HG03045 (cell line): ENCODE data around the gene CLPTM1L.
"Not testable (repeated sequence)": the region's sequence is repeated elsewhere in the genome, so short reads cannot be mapped to it uniquely, and the experiment has no call there.

Experiments used
- ATAC-seq: cut with Tn5 transposase; IDR thresholded peaks from one replicate; pipeline ENCODE4 v1.9.1; 2021; ENCODE audit warnings: mild to moderate bottlenecking, moderate library complexity; ENCODE audit not compliant: unreplicated experiment

CLPTM1L gene

DNA sequence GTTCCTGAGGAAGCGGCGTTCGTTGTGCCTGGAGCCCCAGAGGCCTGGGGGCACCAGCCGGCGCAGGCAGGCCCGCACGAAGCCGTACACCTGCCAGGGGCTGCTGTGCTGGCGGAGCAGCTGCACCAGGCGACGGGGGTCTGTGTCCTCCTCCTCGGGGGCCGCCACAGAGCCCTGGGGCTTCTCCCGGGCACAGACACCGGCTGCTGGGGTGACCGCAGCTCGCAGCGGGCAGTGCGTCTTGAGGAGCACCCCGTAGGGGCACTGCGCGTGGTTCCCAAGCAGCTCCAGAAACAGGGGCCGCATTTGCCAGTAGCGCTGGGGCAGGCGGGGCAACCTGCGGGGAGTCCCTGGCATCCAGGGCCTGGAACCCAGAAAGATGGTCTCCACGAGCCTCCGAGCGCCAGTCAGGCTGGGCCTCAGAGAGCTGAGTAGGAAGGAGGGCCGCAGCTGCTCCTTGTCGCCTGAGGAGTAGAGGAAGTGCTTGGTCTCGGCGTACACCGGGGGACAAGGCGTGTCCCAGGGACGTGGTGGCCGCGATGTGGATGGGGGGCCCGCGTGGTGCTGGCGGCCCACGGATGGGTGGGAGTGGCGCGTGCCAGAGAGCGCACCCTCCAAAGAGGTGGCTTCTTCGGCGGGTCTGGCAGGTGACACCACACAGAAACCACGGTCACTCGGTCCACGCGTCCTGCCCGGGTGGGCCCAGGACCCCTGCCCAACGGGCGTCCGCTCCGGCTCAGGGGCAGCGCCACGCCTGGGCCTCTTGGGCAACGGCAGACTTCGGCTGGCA lies 51.3 kb downstream of the CLPTM1L start:
- no peak for ATAC-seq

GRCh38 chr5:1292846-1293415 lies 52.0 kb downstream of the CLPTM1L start:
- no peak for ATAC-seq

DNA sequence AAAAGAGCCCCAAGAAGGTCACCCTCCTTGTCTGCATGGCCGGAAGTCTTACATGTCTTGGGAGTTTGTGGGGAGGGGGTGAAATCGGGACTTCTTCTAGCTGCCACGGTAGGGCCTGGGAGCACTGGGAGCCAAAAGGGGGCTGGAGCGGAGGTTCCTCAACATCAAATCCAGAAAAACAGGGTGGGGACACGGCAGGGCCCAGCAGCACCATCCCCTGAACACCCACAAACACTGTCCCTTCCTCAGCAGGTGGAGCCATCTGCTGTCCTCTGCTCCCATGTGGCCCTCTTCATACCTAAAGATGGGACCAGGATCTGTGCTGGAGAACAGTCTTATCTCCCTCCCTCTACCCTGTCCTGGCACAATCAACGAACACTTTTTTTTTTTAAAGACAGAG lies 52.8 kb downstream of the CLPTM1L start:
- ATAC-seq = no peak

DNA sequence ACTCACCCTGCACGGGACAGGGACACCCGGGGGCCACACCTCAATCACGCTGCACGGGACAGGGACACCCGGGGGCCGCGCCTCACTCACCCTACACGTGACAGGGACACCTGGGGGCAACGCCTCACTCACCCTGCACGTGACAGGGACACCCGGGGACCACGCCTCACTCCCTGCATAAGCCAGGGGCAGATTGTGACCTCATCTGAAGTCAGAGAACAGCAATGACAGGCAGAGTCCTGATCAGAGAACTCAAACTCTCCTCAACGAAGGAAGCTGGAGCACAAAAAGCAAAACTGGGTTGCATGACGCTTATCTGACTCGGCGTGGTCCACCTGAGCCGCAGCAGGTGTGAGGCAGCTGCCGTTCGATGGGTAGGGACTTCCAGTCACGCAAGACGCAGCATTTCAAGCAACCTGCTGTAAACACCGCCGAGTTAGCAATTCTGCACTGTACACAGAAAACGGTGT lies 53.3 kb downstream of the CLPTM1L start:
- ATAC-seq = no peak

- not testable (repeated sequence) for ATAC-seq
These were observed 53.9 kb downstream of the CLPTM1L start for GRCh38 chr5:1290956-1291355.

DNA sequence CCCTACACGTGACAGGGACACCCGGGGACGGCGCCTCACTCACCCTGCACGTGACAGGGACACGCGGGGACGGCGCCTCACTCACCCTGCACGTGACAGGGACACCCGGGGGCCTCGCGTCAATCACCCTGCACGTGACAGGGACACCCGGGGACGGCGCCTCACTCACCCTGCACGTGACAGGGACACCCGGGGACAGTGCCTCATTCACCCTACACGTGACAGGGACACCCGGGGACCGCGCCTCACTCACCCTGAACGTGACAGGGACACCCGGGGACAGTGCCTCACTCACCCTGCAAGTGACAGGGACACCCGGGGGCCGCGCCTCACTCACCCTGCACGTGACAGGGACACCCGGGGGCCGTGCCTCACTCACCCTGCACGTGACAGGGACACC lies 55.3 kb downstream of the CLPTM1L start:
- ATAC-seq = not testable (repeated sequence)

- no peak for ATAC-seq
These were observed 56.2 kb downstream of the CLPTM1L start for GRCh38 chr5:1288439-1289335.

GRCh38 chr5:1285883-1286291 lies 59.0 kb downstream of the CLPTM1L start:
- ATAC-seq = no peak

- no peak for ATAC-seq
These were observed 59.8 kb downstream of the CLPTM1L start for GRCh38 chr5:1285141-1285540.

GRCh38 chr5:1284336-1284970 lies 60.4 kb downstream of the CLPTM1L start:
- ATAC-seq = not testable (repeated sequence)

DNA sequence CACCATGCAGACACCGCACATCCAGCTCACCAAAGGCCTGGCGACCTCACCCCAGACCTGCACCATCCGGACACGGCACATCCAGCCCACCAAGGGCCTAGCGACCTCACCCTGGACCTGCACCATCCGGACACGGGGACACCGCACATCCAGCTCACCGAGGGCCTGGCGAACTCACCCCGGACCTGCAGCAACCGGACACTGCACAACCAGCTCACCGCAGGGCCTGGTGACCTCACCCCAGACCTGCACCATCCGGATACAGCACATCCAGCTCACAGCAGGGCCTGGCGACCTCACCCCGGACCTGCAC lies 61.2 kb downstream of the CLPTM1L start:
- not testable (repeated sequence) for ATAC-seq

- ATAC-seq = not testable (repeated sequence)
These were observed 61.7 kb downstream of the CLPTM1L start for GRCh38 chr5:1282993-1283728.

GRCh38 chr5:1282131-1282992 lies 62.5 kb downstream of the CLPTM1L start:
- ATAC-seq = no peak

DNA sequence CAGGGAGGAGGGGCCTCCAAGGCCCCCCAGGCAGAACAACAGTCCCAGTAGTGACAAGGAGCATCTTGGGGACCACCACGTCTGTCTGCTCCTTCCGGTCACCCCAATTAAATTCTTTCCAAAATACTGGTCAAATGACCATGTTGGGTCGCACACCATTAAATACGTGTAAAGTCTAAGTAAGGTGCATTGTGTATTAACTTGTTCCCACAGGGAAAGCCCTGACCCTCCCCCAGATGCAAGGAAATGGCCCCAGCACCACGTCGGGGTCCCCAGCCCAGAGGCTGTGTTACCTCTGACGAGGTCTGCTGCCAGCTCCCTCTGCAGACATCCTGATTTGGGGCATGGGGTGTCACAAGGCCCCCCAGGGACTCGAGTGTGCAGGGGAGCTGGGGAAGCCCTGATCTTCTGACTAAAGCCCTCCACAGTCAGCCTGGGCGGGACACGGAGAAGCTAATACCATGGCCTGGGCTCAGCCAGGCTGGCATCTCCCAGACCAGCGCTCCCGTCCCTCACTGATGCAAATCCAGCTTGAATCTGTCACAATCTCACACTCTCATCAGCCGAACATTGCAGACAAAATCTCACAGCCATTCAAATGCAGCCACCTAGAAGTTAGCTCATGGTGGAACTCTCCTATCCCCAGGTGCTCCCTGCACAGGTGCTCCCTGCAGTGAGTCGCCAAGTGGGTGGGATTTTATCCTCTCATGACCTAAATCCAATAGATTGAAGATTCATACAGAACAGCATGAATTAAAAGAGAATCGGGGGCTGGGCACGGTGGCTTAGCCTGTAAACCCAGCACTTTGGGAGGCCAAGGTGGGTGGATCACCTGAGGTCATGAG lies 63.6 kb downstream of the CLPTM1L start:
- no peak for ATAC-seq

- ATAC-seq = no peak
These were observed 64.5 kb downstream of the CLPTM1L start for GRCh38 chr5:1280177-1281037.

- ATAC-seq = no peak
These were observed 65.3 kb downstream of the CLPTM1L start for GRCh38 chr5:1279443-1280151.
